ENCODE measurements around the gene PES1. TPM values are rescaled to one million over a fixed set of nuclear protein-coding genes. Genes with fewer than 3 reads are reported as not detected.

PES1 gene
- total and polyA plus RNA-seq, 2 of the 13 experiments (the other 11 are each of a cell fraction or from before 2014, with no cell fraction given): 65.1 to 94.7 TPM

- peak; percentile 31; the same call in 1 of the 2 replicates for TF ChIP-seq ZFP1 (CRISPR knock-in tag; IDR thresholded peaks at IDR 0.05)
- TF ChIP-seq ZNF430 (CRISPR knock-in tag; IDR thresholded peaks at IDR 0.05): no peak
- TF ChIP-seq ZBTB46 (CRISPR knock-in tag; IDR thresholded peaks at IDR 0.05; ENCODE audit: borderline replicate concordance): no peak
- 0 out of 2 replicates have a peak, but pooled peaks have one; percentile 69 for TF ChIP-seq RFXANK (CRISPR knock-in tag; IDR thresholded peaks at IDR 0.05)
- 0 out of 2 replicates have a peak, but pooled peaks have one; percentile 30 for TF ChIP-seq MYPOP (CRISPR knock-in tag; IDR thresholded peaks at IDR 0.05)
- TF ChIP-seq TAF1 (CRISPR knock-in tag; IDR thresholded peaks at IDR 0.05): peak; percentile 39; the same call in 1 of the 2 replicates
- TF ChIP-seq FOXK2 (IDR thresholded peaks at IDR 0.05): peak; percentile 62
- TF ChIP-seq RELA (CRISPR knock-in tag; IDR thresholded peaks at IDR 0.05): no peak
- TF ChIP-seq KLF16 (CRISPR knock-in tag; IDR thresholded peaks at IDR 0.05): 0 out of 4 replicates have a peak, but pooled peaks of 1 of the 2 experiments have one; percentile 49
- peak; percentile 82 for TF ChIP-seq SPEN (CRISPR knock-in tag; IDR thresholded peaks at IDR 0.05; ENCODE audit: low read depth)
- TF ChIP-seq ZKSCAN1 (IDR thresholded peaks at IDR 0.05; ENCODE audit: low read length): peak; percentile 45; the same call in 1 of the 2 replicates
- TF ChIP-seq HCFC1 (IDR thresholded peaks at IDR 0.05; ENCODE audit: low read depth, low read length): peak; percentile 93
- 0 out of 2 replicates have a peak, but pooled peaks have one; percentile 59 for TF ChIP-seq ZNF547 (CRISPR knock-in tag; IDR thresholded peaks at IDR 0.05)
- peak; percentile 90 for TF ChIP-seq ARID3A (IDR thresholded peaks at IDR 0.05; ENCODE audit: low read depth, low read length)
- TF ChIP-seq AGO1 (IDR thresholded peaks at IDR 0.05; ENCODE audit: low read depth, low read length, poor library complexity, severe bottlenecking): no peak
- peak; percentile 74; the same call in 1 of the 2 replicates for TF ChIP-seq MXD3 (CRISPR knock-in tag; IDR thresholded peaks at IDR 0.05)
- TF ChIP-seq CBX5 (CRISPR knock-in tag; IDR thresholded peaks at IDR 0.05; ENCODE audit: borderline replicate concordance): peak; percentile 56; the same call in 1 of the 2 replicates
- TF ChIP-seq KLF6 (CRISPR knock-in tag; IDR thresholded peaks at IDR 0.05): no peak
- peak; percentile 99 for TF ChIP-seq ZNF335 (CRISPR knock-in tag; IDR thresholded peaks at IDR 0.05)
- TF ChIP-seq SALL2 (CRISPR knock-in tag; IDR thresholded peaks at IDR 0.05): no peak
- TF ChIP-seq ZNF598 (CRISPR knock-in tag; IDR thresholded peaks at IDR 0.05; ENCODE audit: borderline replicate concordance): 0 out of 2 replicates have a peak, but pooled peaks have one; percentile 37
- no peak for TF ChIP-seq PAX8 (CRISPR knock-in tag; IDR thresholded peaks at IDR 0.05; ENCODE audit: borderline replicate concordance)
- TF ChIP-seq POLR2A (IDR thresholded peaks at IDR 0.05; ENCODE audit: insufficient read depth in 1 of 2, low read depth in 2 of 2, low read length in 2 of 2): peak; percentile 66 to 68
Measured at GRCh38 chr22:30591588-30592359, at the start of gene PES1 (continued).

All from HepG2 (cell line).